ENCODE data around the gene CHRNB2.

The CHRNB2 gene

GRCh38 chr1:154567386-154568156 lies at the start of gene CHRNB2:
Gene CHRNB2, plus strand, starts transcription at chr1:154567778. Its CDS starts 267 bp downstream, at chr1:154568045.
- H3K36me3 ChIP-seq (ENCODE audit: low read length): no peaks in the 10 kb centered on the region
- TF ChIP-seq EZH2phosphoT487 (conservative IDR thresholded peaks at IDR 0.05; ENCODE audit: low read length): no peak
- TF ChIP-seq, protein P1, sequence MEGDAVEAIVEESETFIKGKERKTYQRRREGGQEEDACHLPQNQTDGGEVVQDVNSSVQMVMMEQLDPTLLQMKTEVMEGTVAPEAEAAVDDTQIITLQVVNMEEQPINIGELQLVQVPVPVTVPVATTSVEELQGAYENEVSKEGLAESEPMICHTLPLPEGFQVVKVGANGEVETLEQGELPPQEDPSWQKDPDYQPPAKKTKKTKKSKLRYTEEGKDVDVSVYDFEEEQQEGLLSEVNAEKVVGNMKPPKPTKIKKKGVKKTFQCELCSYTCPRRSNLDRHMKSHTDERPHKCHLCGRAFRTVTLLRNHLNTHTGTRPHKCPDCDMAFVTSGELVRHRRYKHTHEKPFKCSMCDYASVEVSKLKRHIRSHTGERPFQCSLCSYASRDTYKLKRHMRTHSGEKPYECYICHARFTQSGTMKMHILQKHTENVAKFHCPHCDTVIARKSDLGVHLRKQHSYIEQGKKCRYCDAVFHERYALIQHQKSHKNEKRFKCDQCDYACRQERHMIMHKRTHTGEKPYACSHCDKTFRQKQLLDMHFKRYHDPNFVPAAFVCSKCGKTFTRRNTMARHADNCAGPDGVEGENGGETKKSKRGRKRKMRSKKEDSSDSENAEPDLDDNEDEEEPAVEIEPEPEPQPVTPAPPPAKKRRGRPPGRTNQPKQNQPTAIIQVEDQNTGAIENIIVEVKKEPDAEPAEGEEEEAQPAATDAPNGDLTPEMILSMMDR (IDR thresholded peaks at IDR 0.05; ENCODE audit: insufficient read depth, low read length, poor library complexity, severe bottlenecking): no peak
- H3K4me2 ChIP-seq (ENCODE audit: low read depth, low read length, poor library complexity, severe bottlenecking): peak within 1 kb of the TSS; percentile 21
- no peaks in the 10 kb centered on the region for H3K9me2 ChIP-seq (replicated peaks; ENCODE audit: insufficient read depth, low read length)
- no peak within 1 kb of the TSS for H2AFZ ChIP-seq (ENCODE audit: low read depth, low read length, severe bottlenecking)
- no peak within 1 kb of the TSS for H3K9ac ChIP-seq (ENCODE audit: low read length)
- H3K27me3 ChIP-seq (ENCODE audit: low read length): no peaks in the 10 kb centered on the region
- H3K27ac ChIP-seq (ENCODE audit: low read depth, low read length): no peak within 1 kb of the TSS
- no peaks in the 10 kb centered on the region for H3K9me3 ChIP-seq (ENCODE audit: insufficient read depth, low read length)
- H4K20me1 ChIP-seq (ENCODE audit: low read depth, low read length): no peaks in the 10 kb centered on the region
- no peak within 1 kb of the TSS for H3K4me3 ChIP-seq (ENCODE audit: insufficient read depth, low read length, poor library complexity, severe bottlenecking)
- no peaks in the 10 kb centered on the region for H3F3A ChIP-seq (ENCODE audit: insufficient read depth)
- no peaks in the 10 kb centered on the region for H3K79me2 ChIP-seq (ENCODE audit: insufficient read depth, low read length)

DNA sequence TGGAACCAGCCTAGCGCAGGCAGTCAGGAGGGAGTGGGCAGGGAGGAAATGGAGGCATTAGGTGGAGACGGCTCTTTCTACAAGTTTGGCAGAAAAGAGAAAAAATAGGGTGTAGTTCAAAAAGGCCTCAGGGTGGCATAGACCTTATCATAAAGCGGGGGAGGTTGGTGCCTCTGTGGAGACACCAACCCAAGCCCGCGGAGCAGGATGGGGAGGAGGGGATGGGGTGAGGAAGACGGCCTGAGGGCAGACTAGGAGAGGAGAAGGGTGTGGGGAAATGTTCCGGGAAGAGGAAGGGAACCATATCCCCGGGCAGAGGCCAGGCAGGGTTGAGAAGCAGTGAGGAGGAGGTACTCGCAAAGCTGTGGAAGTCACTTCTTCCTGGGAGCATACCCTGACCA lies 48.0 kb upstream of the CHRNB2 start:
- H3K36me3 ChIP-seq (ENCODE audit: low read length): no peaks in the 10 kb centered on the region
- no peak overlapping the region for H3K27ac ChIP-seq (ENCODE audit: low read depth, low read length)
- no peak overlapping the region for H3K4me3 ChIP-seq (ENCODE audit: insufficient read depth, low read length, poor library complexity, severe bottlenecking)
- no peaks in the 10 kb centered on the region for H3K27me3 ChIP-seq (ENCODE audit: low read length)
- H2AFZ ChIP-seq (ENCODE audit: low read depth, low read length, severe bottlenecking): no peak overlapping the region
- H3K79me2 ChIP-seq (ENCODE audit: insufficient read depth, low read length): no peaks in the 10 kb centered on the region
- H3K9ac ChIP-seq (ENCODE audit: low read length): no peak overlapping the region
- no peaks in the 10 kb centered on the region for H4K20me1 ChIP-seq (ENCODE audit: low read depth, low read length)
- no peaks in the 10 kb centered on the region for H3K9me3 ChIP-seq (ENCODE audit: insufficient read depth, low read length)
- TF ChIP-seq, protein P1 (IDR thresholded peaks at IDR 0.05; ENCODE audit: insufficient read depth, low read length, poor library complexity, severe bottlenecking): no peak
- TF ChIP-seq EZH2phosphoT487 (conservative IDR thresholded peaks at IDR 0.05; ENCODE audit: low read length): no peak
- H3K4me2 ChIP-seq (ENCODE audit: low read depth, low read length, poor library complexity, severe bottlenecking): no peak overlapping the region
- H3K9me2 ChIP-seq (replicated peaks; ENCODE audit: insufficient read depth, low read length): no peaks in the 10 kb centered on the region
- no peaks in the 10 kb centered on the region for H3F3A ChIP-seq (ENCODE audit: insufficient read depth)

DNA sequence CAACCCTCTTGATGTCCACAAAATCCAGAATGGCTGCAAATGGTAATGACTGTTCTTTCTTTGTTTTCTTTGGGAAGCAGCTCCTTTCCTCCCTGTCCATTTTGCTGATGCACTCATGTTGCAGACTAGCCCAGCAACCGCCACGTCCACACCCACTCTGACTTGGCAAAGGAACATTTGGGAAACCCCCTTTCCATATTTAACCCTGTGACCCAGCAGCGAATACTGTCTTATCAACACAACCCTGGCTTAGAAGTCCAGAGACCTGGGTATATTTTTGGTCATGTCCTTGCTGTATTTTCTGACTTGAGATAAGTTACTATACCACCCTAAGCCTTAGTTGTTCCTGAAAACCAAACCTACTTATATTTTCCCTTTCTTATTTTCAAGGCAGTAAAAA lies 47.2 kb upstream of the CHRNB2 start:
- Histone ChIP-seq H3K9ac (ENCODE audit: low read length) (no peak overlapping the region), H3F3A (ENCODE audit: insufficient read depth) (no peaks in the 10 kb centered on the region), H3K27ac (ENCODE audit: low read depth, low read length) (no peak overlapping the region), H3K27me3 (ENCODE audit: low read length) (no peaks in the 10 kb centered on the region), H3K4me3 (ENCODE audit: insufficient read depth, low read length, poor library complexity, severe bottlenecking) (no peak overlapping the region), H3K9me2 (replicated peaks; ENCODE audit: insufficient read depth, low read length) (no peaks in the 10 kb centered on the region), H4K20me1 (ENCODE audit: low read depth, low read length) (no peaks in the 10 kb centered on the region), H3K36me3 (ENCODE audit: low read length) (no peaks in the 10 kb centered on the region), H2AFZ (ENCODE audit: low read depth, low read length, severe bottlenecking) (no peak overlapping the region), H3K4me2 (ENCODE audit: low read depth, low read length, poor library complexity, severe bottlenecking) (no peak overlapping the region), H3K9me3 (ENCODE audit: insufficient read depth, low read length) (no peaks in the 10 kb centered on the region), H3K79me2 (ENCODE audit: insufficient read depth, low read length) (no peaks in the 10 kb centered on the region)
- TF ChIP-seq EZH2phosphoT487 (conservative IDR thresholded peaks at IDR 0.05; ENCODE audit: low read length): no peak
- TF ChIP-seq, protein P1 (IDR thresholded peaks at IDR 0.05; ENCODE audit: insufficient read depth, low read length, poor library complexity, severe bottlenecking): no peak
